Activated effector memory CD4-positive, alpha-beta T cell treated with Interleukin-2 at 50 U/mL for 16 hours (primary cell): ENCODE measurements around the gene PRR12.

ENCODE experiments used
- DNase-seq: peaks from one replicate; pipeline ENCODE4 v3.0.0-alpha.2; 2020

The PRR12 gene

DNA sequence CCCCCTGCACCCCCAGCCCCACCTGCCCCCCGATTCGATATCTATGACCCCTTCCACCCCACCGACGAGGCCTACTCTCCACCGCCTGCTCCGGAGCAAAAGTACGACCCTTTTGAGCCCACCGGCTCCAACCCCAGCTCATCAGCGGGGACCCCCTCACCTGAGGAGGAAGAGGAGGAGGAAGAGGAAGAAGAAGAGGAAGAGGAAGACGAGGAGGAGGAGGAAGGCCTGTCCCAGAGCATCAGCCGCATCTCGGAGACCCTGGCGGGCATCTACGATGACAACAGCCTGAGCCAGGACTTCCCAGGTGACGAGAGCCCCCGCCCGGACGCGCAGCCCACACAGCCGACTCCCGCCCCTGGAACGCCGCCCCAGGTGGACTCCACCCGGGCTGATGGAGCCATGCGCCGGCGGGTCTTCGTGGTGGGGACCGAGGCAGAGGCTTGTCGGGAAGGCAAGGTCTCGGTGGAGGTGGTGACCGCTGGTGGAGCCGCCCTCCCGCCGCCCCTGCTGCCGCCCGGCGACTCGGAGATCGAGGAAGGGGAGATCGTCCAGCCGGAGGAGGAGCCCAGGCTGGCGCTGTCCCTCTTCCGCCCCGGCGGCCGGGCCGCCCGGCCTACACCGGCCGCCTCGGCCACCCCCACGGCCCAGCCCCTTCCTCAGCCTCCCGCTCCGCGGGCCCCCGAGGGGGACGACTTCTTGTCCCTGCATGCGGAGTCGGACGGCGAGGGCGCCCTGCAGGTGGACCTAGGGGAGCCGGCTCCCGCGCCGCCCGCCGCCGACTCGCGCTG, 60.2 kb downstream of the PRR12 start:
- no peak for DNase-seq

DNA sequence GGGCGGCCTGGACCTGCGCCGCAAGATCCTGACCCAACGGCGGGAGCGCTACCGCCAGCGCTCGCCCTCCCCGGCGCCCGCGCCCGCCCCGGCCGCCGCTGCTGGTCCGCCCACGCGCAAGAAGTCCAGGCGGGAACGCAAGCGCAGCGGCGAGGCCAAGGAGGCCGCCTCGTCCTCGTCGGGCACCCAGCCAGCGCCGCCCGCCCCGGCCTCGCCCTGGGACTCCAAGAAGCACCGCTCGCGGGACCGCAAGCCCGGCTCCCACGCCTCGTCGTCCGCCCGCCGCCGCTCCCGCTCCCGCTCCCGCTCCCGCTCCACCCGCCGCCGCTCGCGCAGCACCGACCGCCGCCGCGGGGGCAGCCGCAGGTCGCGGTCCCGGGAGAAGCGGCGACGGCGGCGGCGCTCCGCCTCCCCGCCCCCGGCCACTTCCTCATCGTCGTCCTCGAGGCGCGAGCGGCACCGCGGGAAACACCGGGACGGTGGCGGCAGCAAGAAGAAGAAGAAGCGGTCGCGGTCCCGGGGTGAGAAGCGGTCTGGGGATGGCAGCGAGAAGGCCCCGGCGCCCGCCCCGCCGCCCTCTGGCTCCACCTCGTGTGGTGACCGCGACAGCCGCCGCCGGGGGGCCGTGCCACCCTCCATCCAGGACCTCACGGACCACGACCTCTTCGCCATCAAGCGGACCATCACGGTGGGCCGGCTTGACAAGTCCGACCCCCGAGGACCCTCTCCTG, 61.0 kb downstream of the PRR12 start:
- no peak for DNase-seq

DNA sequence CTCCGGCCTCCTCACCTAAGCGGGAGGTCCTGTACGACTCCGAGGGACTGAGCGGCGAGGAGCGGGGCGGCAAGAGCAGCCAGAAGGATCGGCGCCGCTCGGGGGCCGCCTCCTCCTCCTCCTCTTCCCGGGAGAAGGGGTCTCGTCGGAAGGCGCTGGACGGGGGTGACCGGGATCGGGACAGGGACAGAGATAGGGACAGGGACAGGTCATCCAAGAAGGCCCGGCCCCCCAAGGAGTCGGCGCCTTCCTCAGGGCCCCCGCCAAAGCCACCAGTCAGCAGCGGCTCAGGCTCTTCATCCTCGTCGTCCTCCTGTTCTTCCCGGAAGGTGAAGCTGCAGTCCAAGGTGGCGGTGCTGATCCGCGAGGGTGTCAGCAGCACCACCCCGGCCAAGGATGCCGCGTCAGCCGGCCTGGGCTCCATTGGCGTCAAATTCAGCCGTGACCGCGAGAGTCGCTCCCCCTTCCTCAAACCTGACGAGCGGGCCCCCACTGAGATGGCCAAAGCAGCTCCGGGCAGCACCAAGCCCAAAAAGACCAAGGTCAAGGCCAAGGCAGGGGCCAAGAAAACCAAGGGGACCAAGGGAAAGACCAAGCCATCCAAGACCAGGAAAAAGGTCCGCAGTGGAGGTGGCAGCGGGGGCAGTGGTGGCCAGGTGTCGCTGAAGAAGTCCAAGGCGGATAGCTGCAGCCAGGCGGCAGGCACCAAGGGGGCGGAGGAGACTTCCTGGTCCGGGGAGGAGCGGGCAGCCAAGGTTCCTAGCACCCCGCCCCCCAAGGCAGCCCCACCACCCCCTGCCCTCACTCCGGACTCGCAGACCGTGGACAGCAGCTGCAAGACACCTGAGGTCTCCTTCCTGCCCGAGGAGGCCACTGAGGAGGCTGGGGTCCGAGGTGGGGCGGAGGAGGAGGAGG, 61.8 kb downstream of the PRR12 start:
- no peak for DNase-seq

DNA sequence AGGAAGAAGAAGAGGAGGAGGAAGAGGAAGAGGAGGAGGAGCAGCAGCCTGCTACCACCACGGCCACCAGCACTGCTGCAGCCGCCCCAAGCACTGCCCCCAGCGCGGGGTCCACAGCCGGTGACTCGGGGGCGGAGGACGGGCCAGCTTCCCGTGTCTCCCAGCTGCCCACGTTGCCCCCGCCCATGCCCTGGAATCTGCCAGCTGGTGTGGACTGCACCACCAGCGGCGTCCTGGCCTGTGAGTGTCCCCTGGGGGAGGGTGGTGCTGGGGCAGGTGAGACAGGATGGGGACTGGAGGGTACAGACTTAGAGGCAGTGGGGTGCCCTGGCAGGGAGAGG, 62.5 kb downstream of the PRR12 start:
- DNase-seq: no peak

DNA sequence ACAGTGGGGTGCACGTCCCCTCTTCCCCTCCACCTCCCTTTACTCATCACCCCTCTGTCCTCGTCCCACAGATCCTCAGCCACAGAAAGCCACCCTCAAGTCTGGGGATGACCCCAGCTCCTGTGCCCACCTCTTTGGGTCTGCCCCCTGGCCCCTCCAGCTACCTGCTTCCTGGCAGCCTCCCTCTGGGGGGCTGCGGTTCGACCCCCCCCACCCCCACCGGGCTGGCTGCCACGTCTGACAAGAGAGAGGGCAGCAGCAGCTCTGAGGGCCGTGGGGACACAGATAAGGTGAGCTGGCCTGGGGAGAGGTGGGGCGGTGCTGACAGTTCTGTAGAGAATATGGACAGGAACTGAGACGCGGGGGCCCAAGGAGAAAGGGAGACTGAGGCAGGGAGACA, 63.6 kb downstream of the PRR12 start:
- DNase-seq: no peak

DNA sequence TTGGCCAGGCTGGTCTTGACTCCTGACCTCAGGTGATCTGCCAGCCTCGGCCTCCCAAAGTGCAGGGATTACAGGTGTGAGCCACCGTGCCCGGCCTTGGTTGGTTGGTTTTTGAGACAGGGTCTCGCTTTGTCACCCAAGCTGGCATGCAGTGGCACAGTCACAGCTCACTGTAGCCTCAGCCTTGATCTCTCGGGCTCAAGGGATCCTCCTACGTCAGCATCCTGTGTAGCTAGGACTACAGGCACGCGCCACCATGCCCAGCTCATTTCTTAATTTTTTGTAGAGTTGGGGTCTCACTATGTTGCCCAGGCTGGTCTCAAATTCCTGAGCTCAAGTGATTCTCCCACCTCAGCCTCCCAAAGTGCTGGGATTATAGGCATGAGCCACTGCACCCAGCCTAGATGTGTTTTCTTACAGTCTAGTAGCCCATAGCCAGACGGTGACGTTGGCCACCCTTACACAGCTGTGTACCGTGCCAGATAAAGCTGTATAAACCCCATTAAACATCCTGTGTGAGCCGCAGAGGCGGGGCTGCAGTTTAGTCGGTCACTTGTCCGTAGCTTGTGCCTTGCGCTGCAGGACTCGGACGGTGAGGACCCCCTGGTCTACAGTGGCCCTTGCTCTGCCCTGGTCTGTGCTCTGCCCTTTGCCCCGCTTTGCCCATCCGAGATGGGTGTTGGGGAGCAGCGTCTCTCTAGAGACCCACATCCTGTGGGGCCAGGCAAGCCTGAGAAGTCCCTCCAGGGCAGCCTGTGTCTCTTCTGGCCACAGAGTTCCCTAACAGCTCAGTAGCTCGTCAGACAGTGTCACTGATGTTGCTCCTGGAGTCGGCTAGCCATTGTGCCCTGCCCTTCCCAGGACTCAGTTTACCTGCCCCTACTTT, 64.8 kb downstream of the PRR12 start:
- DNase-seq: no peak

DNA sequence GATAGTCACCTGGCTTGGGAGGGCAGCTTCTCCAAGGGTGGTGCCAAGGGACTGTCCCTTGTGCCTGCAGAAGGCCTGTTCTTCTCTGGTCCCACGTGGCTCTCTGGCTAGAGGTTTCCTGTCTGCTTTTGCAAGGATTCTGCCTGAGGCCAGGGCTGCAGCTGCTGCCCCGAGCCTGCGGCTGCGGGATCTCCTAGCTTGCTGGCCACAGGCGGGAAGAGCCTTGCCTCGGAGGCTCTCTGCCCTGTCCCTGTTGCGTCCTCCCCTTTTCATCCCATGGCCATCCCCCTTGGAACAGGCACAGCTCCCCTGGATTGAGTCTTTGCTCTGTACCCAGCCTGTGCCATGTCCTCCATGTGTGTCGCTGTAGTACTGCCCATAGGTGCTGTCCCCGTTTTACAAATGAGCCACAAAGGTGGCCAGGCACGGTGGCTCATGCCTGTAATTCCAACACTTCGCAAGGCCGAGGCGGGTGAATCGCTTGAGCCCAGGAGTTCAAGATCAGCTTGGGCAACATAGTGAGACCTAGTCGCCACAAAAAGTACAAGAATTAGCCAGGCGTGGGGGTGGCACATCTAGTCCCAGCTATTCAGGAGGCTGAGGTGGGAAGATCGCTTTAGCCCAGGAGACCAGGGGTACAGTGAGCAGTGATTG, 65.6 kb downstream of the PRR12 start:
- no peak for DNase-seq

DNA sequence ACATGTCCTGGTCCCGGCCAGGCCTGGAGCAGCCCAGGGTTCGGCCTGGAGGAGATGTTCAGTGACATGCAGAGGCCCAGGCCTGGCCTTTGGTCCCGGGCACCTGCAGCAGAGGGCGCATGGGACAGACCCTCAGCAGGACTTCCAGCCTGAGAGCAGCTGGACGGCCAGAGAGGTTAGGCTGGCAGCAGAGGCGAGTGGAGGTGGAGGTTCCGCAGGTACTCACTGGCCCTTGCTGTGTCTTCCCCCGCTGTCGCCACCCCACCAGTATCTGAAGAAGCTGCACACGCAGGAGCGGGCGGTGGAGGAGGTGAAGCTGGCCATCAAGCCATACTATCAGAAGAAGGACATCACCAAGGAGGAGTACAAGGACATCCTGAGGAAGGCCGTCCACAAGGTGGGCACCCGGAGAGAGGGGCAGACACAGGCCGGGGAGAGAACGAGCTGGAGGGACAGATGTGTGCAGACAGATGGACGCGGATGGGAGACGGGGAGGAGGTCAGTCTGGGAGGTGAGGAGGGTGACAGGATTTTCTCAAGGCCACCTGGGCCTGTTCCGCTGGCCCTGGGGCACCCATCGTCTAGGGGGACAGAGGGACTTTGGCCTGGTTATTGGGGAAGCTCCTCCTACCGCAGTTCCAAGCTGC, 66.6 kb downstream of the PRR12 start:
- DNase-seq: no peak

DNA sequence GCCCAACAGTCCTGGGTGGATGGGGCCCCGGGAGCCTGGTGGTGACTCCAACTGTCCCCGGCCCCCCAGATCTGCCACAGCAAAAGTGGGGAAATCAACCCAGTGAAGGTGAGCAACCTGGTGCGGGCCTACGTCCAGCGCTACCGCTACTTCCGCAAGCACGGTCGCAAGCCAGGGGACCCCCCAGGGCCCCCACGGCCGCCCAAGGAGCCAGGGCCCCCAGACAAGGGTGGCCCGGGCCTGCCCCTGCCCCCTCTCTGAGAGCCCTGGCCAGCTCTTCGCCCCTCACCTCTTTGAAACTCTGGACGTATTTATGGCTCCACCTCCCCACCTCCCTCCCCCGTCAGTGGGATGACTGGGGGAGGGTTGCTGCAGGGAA, 67.1 kb downstream of the PRR12 start:
- no peak for DNase-seq

DNA sequence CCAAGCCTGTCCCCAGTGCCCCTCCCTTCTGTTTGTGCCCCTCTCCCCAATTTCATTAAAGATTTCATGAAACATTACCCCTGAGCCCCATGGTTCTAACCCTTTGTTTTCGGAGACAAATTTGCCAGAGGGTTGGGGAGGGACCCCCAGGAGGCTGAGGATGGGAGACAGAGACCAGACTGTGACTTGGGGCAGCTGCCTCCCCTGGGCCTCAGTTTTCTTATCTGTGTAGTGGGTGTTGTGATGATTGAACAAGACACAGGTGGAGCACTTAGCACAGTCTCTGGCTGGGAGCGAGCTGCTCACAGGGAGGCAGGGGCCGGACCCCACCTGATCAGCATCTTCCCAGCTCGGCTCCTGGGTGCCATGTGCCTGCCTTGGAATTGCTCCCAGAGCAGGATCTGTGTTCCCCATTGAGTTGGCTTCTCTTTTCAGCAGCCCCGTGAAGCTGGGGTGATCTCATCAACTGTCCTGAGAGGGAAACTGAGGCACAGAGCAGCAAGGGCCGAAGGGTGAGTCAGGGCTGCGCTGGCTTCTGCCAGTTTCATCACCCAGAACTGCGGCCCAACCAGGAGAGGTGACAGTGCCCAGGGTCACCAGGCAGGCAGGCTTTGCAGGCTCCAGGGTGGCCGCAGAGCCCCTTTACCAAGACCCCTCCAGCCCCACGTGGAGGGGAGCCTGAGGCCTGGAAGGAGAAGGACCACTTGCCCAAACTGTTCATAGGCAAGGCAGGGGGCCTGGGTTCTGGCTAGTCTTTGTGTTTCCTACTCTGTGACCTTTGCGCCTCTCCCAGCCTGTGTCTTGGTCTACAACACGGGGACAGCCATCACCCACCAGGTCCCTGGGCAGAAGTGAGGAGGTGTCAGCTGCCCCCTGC, 67.8 kb downstream of the PRR12 start:
- no peak for DNase-seq

DNA sequence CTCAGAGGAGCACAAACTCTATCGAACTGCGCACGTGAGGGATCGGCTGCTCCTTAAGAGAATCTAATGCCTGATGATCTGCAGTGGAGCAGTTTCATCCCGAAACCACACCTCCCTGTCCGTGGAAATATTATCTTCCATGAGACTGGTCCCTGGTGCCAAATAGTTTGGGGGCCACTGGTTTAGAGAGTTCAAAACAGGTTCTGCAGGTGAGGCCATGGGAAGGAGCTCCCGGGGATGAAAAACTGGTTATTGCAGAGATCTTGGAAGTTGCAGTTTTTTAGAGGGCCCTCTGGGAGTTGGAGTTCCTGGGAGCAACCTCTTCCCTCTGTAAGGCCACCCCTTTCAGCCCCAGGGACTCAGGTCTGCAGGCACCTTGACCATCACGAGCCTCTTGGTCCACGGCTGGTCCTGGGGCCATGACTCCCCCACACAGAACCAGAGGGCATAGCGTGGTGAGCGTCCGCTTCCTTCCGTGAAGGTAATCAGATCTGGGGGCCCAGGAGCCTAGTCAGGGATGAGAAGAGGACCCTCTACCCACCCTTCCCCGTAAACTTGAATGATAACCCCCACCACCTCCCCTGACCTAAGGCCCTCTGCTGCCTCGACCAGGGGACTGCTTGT, 69.5 kb downstream of the PRR12 start:
- no peak for DNase-seq

DNA sequence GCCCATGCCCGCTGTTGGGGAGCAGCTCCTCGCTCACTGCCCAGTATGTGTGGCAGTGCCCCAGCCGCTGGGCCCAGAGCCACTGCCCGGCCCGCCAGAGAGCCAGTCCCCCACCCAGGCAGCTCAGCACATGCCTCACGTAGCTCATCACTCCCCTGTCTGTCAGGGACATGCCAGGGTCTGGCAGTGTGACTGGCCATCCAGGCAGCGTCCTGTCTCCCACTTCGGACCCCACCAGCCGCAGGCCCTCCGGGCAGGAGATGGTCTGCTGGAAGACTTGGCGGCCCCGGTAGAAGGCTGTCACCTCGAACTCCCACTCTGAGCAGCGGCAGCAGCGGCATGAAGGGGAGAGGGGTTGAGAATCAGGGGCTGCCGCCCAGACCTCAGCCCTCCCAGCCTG, 71.0 kb downstream of the PRR12 start:
- no peak for DNase-seq

DNA sequence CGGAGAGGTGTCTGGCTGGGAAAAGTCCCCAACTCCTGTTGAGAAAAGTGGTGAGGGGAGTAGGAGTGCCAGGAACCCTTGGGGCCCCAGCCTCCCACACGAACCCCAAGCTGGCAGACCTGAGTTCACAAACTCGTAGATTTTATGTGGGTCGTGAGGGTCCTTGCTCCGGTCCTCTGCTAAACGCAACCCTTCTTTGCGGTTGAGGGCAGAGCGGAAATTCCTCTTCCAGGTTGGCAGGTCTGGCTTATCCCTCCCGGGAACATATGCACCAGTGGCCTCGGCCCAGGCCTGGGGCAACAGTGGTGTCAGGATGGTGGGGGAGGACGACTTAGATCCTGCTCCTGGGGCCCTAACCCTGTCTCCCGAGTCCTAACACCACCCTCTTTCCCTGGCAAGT, 72.2 kb downstream of the PRR12 start:
- DNase-seq: no peak

DNA sequence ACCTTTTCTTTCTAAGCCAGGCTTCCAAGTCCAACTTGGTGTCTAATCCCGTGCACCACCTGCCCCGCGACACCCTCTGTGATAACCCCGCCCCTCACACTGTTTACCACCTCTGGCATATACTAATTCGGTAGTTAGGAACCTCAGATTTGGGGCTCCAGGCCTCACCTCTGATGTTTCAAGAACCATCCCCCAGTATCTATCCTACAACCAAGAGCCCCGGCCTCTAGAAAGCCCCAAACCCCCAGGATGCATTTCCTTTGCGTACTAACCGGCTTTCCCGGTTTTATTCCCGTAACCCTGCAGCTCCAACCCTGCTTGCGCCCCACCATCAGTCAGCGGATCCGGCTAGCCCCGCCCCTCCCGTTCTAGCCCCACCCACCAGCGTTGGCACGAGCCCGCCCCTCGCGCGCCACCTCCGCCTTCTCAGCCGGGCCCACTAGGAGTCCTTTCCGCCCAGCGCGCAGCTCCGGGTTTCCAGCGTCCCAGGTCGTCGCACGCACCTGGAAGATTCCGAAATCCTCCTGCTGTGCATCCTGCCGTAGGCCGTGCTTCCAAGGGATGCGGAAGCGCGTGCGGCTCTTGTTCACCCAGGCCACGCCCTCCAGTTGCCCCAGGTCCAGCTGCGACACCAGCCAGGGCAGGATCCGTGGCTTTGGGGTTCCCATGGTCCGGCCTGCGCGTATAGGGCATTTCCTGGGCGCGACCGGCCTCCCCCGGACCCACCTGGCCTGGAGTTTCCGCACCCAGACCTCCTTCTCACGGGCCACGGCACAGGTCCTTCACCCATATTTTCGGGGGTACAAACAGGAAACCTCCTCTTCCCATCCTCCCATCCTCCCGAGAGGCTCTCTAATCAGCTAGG, 73.4 kb downstream of the PRR12 start:
- DNase-seq: peak; percentile 90

DNA sequence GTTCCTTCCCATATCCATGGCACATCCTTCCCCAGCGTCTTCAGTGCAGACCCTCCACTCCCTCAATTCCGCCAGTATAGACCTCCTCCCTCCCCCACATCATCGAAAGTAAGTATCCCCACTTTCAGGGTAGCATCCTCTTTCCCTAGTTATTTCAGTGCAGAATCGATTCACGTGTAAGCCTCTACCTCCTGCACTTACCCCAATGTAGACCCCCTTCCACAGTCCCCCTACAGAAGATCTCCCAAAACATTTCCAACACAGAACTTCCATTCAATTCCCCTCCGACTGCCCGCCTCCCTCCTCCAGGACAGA, 74.0 kb downstream of the PRR12 start:
- no peak for DNase-seq

DNA sequence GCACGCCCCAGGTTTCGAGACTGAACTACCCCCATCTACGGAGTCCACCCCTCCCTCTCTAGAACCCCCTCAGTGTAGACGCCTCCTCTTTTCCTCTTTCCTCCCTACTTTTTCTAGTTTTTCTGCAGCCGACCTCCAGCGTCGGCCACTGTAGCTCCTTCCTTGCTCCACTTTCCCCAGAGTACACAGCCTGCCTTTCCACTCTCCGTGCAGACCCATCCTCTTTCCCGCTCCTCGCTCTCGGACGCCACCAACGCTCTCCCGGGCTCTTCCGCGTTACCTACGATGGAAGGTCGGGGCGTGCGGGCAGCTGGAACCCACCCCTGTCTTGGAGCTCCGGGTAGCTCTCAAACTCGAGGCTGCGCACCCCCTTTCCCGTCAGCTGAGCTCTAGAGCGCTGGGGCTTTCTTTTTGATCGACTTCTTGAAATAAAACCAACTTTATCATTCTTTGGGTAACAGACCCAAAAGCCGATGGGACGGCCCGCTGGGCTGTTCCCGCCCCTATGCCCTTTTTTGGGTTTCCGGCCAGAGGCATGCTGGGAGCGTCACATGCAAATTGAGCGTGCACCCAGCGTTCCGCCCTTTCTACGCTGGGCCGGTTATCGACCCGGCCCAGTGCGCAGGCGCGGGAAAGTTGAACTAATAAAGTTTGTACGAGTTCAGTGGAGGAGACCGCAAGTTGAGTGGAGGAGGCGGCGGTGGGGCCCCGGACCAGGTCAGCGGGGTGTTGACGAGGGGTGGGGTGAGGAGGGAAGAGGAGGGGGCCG, 74.6 kb downstream of the PRR12 start, which contains the start of the genes BCL2L12 and IRF3:
Gene BCL2L12 (plus strand): TSS at position 583 of the 769 bp plus-strand sequence. CDS start 760 bp downstream, outside the sequence.
Gene IRF3 (minus strand): TSS at position 507 of the 769 bp plus-strand sequence. CDS start 1,019 bp downstream, outside the sequence.
- DNase-seq: peak; percentile 99

DNA sequence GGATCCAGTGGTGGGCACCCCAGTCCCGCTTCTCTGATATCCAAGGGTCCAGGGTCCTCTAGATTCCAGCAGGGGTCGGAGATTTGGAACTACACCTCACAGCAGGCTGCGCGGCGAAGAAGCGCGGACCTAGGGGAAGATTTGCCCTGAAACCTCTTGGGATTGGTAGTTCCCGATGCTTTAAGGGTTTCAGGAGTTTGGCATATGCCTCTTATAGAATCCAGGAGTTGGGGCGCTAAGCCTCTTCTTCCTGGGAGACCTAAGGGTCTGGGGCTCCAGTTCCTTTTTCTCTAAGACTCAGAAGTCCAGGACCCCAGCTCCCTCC, 75.1 kb downstream of the PRR12 start:
- DNase-seq: no peak

DNA sequence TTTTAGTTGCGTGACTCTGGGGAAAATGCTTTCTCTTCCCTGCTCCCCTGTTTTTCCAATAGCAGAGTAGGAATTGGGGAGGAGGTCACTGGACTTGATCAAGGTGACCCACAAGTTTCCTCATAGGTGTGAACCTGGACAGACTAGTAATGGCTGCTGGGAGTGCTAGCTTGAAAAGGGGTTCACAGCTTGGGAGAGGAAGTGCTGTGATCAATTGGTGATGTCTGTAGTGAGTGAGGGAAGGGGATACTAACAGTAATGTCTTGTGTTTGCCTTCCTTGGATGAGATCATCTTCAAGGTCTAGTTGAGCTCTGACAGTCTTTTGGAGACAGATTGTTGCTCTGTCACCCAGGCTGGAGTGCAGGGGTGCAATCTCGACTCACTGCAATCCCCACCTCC, 76.5 kb downstream of the PRR12 start:
- DNase-seq: no peak
